A549 treated with CORT108297 at 1 μM for 4 hours (cell line): ENCODE measurements around the gene NEUROG2. TPM values are rescaled to one million over a fixed set of nuclear protein-coding genes. Genes with fewer than 3 reads are reported as not detected.

Experiments used
- total RNA-seq: library from RNA; stranded (reverse); fragments of 200-300 nt; extraction: Qiagen RNA extraction; gene quantifications from 5 replicates; pipeline ENCODE4 v1.2.3, GENCODE V29; 2022

The NEUROG2 gene
- total RNA-seq, result not detected in 5 replicates

DNA sequence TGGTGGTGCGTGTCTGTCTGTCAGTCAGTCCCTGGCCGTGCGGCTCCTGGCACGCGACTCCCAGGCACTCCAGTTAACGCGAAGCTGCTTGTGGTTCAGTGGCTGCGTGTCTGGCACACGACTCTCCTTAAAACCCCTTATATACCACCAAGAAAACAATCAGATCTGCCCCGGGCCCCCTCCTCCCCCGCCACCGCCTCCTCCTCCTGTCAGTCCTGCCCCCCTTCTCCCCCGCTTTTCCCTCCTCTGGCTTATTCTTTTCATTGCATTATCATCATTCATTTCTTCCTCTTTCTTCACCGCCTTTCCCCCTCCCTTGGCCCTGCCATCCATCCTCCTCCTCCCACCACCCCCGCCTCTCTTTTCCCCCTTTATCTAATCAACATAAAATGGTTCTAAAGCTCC lies at the start of gene NEUROG2:
Gene NEUROG2 (minus strand): TSS at position 115 of the 405 bp plus-strand sequence. CDS start 705 bp downstream, outside the sequence.

Other genes starting within 250 kb of the NEUROG2 start
- 3.8 to 5.4 TPM (median 5.3 TPM) in 5 replicates for gene TIFA, start 230.3 kb downstream of the NEUROG2 start, total RNA-seq
- gene ALPK1, start 218.8 kb downstream of the NEUROG2 start, total RNA-seq, result 1.7 to 2.5 TPM (median 2.3 TPM) in 5 replicates
- gene ZGRF1, start 120.7 kb upstream of the NEUROG2 start, total RNA-seq, result 2.7 to 3.9 TPM (median 3.1 TPM) in 5 replicates
- gene LARP7, start 121.0 kb upstream of the NEUROG2 start, total RNA-seq, result 23.0 to 44.8 TPM (median 26.9 TPM) in 5 replicates